Measurements from ENCODE around the gene UGP2.

UGP2 gene

DNA sequence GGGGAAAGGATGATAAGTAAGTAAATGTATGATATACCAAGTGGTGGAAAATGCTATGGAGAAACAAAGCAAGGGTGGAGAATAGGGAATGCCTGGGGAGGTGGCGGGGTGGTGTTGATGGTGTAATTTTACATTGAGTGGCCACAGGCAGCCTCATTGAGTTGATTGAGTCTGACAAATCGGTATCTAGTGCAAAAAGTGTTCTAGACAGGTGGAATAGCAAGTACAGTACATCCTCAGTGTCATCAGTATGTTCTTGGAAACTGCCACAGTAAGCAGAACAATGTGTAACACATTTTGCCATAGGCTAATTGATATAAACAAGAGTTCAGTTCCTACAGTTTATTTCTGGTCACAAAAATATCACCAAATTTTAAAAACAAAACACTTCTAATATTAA is 46.4 kb downstream of the UGP2 start:
- TF ChIP-seq, protein P1, sequence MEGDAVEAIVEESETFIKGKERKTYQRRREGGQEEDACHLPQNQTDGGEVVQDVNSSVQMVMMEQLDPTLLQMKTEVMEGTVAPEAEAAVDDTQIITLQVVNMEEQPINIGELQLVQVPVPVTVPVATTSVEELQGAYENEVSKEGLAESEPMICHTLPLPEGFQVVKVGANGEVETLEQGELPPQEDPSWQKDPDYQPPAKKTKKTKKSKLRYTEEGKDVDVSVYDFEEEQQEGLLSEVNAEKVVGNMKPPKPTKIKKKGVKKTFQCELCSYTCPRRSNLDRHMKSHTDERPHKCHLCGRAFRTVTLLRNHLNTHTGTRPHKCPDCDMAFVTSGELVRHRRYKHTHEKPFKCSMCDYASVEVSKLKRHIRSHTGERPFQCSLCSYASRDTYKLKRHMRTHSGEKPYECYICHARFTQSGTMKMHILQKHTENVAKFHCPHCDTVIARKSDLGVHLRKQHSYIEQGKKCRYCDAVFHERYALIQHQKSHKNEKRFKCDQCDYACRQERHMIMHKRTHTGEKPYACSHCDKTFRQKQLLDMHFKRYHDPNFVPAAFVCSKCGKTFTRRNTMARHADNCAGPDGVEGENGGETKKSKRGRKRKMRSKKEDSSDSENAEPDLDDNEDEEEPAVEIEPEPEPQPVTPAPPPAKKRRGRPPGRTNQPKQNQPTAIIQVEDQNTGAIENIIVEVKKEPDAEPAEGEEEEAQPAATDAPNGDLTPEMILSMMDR (IDR thresholded peaks at IDR 0.05; ENCODE audit: low read depth, low read length): no peak
- no peak for DNase-seq (ENCODE audit: extremely low read depth, low read depth)

DNA sequence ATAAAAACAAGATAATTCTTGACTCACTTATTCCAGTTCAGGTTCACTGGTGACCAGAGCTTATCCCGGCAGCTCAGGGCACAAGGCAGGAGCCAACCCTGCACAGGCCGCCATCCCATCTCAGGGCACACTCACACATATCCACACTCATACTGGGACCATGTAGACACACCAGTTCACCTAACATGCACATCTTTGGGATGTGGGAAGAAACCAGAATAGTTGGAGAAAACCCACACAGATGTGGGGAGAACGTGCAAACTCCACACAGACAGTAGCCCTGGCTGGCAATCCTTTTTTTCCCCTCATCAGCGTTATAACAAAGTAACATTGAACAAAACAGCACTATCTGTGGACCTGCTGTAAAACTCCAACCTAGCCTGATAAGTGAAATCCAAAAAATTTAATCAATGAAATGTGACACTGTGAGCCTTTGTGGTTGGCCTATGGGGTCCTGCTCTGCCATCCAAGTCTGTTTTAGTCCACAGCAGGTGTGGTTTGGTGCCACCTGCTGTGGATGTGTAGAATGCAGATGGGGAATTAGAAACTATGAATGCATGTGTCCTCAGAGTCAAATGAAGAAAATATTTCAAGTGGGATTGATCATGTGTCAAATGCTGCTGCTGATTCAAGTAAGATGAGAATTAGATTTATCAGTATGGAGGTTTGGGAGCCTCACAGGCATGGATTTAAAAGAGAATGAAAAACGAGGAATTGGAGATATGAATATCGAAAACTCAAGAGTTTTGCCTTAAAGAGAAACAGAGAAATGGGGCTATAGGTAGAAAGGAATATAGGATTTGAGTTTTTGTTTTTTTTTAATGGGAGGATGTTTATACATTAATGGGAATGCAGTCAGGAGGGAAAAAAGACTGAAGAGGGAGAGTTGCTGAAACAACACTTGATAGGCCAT is 47.0 kb downstream of the UGP2 start:
- DNase-seq (ENCODE audit: extremely low read depth, low read depth): no peak
- TF ChIP-seq, protein P1 (IDR thresholded peaks at IDR 0.05; ENCODE audit: low read depth, low read length): peak; percentile 68

DNA sequence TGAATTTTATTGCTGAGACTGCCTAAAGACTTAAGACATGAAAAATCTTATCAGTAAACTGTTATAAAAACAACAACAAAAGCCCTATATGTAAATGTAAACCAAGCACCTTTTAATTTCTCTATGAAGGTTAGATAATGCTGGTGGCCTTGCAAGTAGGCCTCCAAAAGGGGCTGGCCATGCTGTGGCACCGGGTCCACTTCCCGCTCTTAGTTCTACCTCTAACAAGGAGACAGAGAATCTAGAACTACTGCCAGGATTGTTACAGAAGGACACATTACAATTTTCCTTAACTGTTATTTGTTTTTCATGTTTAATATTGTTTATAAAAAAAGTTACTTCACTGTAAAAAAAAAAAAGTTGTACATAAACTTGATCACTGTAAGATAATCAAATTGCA is 49.0 kb downstream of the UGP2 start:
- DNase-seq (ENCODE audit: extremely low read depth, low read depth): no peak
- TF ChIP-seq, protein P1 (IDR thresholded peaks at IDR 0.05; ENCODE audit: low read depth, low read length): no peak

DNA sequence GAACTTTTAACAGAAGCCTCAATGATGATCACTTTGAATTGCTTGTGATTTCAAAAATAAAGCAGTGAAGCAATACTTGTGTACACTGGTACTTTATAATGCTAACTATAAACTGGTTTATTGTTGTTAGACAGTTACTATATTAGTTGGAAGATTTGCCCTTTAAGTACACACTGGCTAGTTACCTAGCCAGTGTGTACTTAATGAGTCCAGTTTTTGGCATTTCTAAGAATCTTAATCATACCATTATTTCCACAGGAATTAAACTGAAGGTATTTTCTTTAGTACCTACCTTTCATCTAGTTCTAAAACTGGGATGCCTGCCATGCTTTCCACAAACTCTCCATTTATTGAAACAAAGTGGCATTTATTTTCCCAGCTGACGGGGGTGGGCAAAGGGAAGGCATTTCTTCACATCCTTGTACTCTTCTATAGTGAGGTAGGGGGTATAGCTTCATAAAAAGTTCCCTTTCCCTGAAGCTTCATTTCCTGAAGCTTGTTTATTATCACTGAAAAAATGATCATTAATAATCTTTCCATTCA is 49.9 kb downstream of the UGP2 start:
- TF ChIP-seq, protein P1 (IDR thresholded peaks at IDR 0.05; ENCODE audit: low read depth, low read length): no peak
- no peak for DNase-seq (ENCODE audit: extremely low read depth, low read depth)

DNA sequence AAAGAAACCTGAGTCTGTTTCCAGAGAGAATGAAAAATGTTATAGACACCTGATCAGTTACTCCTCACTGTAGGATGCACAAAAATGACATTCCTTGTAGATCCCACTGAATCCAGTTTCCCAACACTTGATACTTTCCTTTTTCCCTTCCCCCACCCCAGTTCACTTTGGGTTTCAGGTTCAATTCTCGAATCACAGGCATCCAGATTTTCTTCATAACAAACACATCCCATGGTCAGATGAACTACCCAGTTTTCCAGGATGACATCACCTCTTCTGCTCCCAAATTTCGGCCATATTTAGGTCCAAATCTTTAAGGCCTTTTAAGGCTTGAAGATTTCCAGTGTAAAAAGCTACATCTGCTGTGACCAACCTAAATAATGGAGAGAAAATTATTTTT is 51.5 kb downstream of the UGP2 start:
- DNase-seq (ENCODE audit: extremely low read depth, low read depth): no peak
- TF ChIP-seq, protein P1 (IDR thresholded peaks at IDR 0.05; ENCODE audit: low read depth, low read length): no peak

DNA sequence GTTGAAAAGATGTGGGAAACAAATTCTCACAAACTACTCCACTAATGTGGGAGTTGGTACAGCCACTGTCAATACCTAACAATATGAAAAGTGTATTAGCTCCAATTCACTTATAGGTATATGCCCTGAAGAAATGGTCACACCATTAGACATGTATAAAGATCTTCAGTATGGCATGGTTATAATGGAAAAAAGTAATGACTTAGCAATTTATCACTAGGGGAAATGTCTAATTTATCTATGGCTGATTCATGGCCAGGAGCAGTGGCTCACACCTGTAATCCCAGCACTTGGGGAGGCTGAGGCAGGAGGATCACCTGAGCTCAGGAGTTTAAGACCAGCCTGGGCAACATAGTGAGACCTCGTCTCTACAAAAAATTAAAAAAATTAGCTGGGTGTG is 52.5 kb downstream of the UGP2 start:
- no peak for DNase-seq (ENCODE audit: extremely low read depth, low read depth)
- TF ChIP-seq, protein P1 (IDR thresholded peaks at IDR 0.05; ENCODE audit: low read depth, low read length): no peak

DNA sequence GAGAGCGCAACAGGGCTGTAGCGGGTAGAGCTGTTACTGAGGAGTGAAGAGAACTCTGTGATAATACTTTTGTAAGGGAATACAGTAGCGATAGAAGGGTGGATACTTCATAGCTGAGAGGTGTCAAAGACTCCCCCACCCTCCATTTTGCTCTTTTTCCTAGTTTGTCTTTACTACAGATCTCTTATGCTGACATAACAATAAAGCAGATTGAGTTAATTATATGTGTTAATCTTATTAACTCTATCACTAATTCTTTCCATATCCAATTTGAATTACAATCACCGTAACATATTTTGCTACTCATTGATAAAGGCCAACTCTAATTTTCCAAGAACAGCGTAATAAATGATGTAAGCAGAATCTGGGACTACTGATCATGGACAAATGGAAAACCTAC is 57.1 kb downstream of the UGP2 start:
- DNase-seq (ENCODE audit: extremely low read depth, low read depth): no peak
- TF ChIP-seq, protein P1 (IDR thresholded peaks at IDR 0.05; ENCODE audit: low read depth, low read length): no peak

Data from AG09319 (cell line).